OCI-LY1 (cell line): ENCODE measurements around the gene SNAPC4.

Experiments
- H2AFZ ChIP-seq: fragments of 200-600 bp; sonication (generic), shearing (Covaris generic); 2 replicates; pipeline ENCODE4 v1.6.0; 2014; ENCODE audit warnings: antibody characterized with exemption, mild to moderate bottlenecking, low read length
- H3F3A ChIP-seq: fragments of 200-600 bp; sonication (generic), shearing (Covaris generic); 2 replicates; pipeline ENCODE4 v1.6.0; 2014; ENCODE audit warnings: mild to moderate bottlenecking, antibody characterized with exemption, low read length, moderate library complexity; ENCODE audit not compliant: insufficient read depth
- H3K27ac ChIP-seq: fragments of 200-600 bp; sonication (generic); 2 replicates; pipeline ENCODE4 v1.5.1; 2014; ENCODE audit warnings: low read length, mixed run types, mild to moderate bottlenecking, low read depth; ENCODE audit not compliant: poor library complexity, severe bottlenecking
- H3K27me3 ChIP-seq: fragments of 200-600 bp; sonication (generic); 2 replicates; pipeline ENCODE4 v1.6.0; 2014; ENCODE audit warnings: antibody characterized with exemption, mild to moderate bottlenecking, low read length, moderate library complexity; ENCODE audit not compliant: insufficient read depth
- H3K36me3 ChIP-seq: fragments of 200-600 bp; sonication (generic); 2 replicates; pipeline ENCODE4 v1.6.1; 2014; ENCODE audit warnings: mild to moderate bottlenecking, antibody characterized with exemption, low read length, moderate library complexity, mixed read lengths; ENCODE audit not compliant: insufficient read depth
- H3K4me1 ChIP-seq: fragments of 200-600 bp; sonication (generic); 2 replicates; pipeline ENCODE4 v1.5.1; 2014; ENCODE audit warnings: mild to moderate bottlenecking, low read length, moderate library complexity; ENCODE audit not compliant: insufficient read depth, severe bottlenecking
- H3K4me2 ChIP-seq: fragments of 200-600 bp; sonication (generic), shearing (Covaris generic); 2 replicates; pipeline ENCODE4 v1.6.1; 2014; ENCODE audit warnings: low read length
- H3K4me3 ChIP-seq: fragments of 200-600 bp; sonication (generic); 2 replicates; pipeline ENCODE4 v1.5.1; 2014; ENCODE audit warnings: low read length, low read depth, mild to moderate bottlenecking, mixed read lengths; ENCODE audit not compliant: poor library complexity, severe bottlenecking
- H3K79me2 ChIP-seq: fragments of 200-600 bp; shearing (Covaris generic); 2 replicates; pipeline ENCODE4 v1.6.1; 2016; ENCODE audit warnings: mixed run types, low read length, mixed read lengths; ENCODE audit not compliant: insufficient read depth
- H3K9ac ChIP-seq: fragments of 200-600 bp; sonication (generic), shearing (Covaris generic); 2 replicates; pipeline ENCODE4 v1.6.1; 2014; ENCODE audit warnings: mild to moderate bottlenecking, low read length, mixed read lengths
- H3K9me2 ChIP-seq: fragments of 200-600 bp; sonication (generic), shearing (Covaris generic); 2 replicates; pipeline ENCODE4 v1.6.1; 2014; ENCODE audit warnings: low read depth, mild to moderate bottlenecking, low read length, mixed read lengths
- H3K9me3 ChIP-seq: fragments of 200-600 bp; shearing (Covaris generic); 2 replicates; pipeline ENCODE4 v1.6.1; 2014; ENCODE audit warnings: low read length, mixed read lengths
- H4K20me1 ChIP-seq: fragments of 200-600 bp; sonication (generic), shearing (Covaris generic); 2 replicates; pipeline ENCODE4 v1.6.0; 2016; ENCODE audit warnings: mild to moderate bottlenecking, low read length; ENCODE audit not compliant: insufficient read depth
- EZH2 ChIP-seq: fragments of 200-600 bp; sonication (generic), shearing (Covaris generic); IDR thresholded peaks from 2 replicates; pipeline ENCODE4 v1.8.0; 2017; ENCODE audit warnings: borderline replicate concordance, mixed run types, mild to moderate bottlenecking, antibody characterized with exemption, low read length, moderate library complexity, mixed read lengths
- TF ChIP-seq, protein P1 (sequence below): fragments of 200-600 bp; sonication (generic), shearing (Covaris generic); IDR thresholded peaks from 2 replicates; pipeline ENCODE4 v1.5.1; 2017; ENCODE audit warnings: mild to moderate bottlenecking, antibody characterized with exemption, low read length, moderate library complexity, mixed read lengths

Gene SNAPC4

DNA sequence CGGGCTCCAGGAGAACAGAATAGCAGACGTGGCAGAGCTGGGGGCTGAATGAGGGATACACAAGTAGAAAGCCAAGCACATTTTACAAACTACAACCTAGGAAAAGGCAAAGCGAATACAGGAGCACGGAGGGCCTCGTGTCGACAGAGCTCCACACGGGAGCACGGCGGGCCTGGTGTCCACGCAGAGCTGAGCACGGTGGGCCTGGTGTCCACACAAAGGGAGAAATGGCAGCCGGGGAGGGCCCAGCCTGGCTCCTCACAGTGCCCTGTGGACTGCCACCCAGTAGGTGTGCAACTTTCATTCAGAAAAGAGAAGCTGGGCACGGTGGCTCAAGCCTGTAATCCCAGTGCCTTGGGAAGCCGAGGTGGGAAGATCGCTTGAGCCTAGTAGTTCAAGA lies 43.1 kb upstream of the SNAPC4 start:
- peaks cover 69% of the 10 kb centered on the region for H3K36me3 ChIP-seq
- no peaks in the 10 kb centered on the region for H3K27me3 ChIP-seq
- no peaks in the 10 kb centered on the region for H3K79me2 ChIP-seq
- no peaks in the 10 kb centered on the region for H3F3A ChIP-seq
- no peak overlapping the region for H3K27ac ChIP-seq
- no peak overlapping the region for H3K4me2 ChIP-seq
- H3K9me2 ChIP-seq: no peaks in the 10 kb centered on the region
- no peaks in the 10 kb centered on the region for H3K9me3 ChIP-seq
- no peak overlapping the region for H2AFZ ChIP-seq
- H3K4me3 ChIP-seq: no peak overlapping the region
- TF ChIP-seq, protein P1, sequence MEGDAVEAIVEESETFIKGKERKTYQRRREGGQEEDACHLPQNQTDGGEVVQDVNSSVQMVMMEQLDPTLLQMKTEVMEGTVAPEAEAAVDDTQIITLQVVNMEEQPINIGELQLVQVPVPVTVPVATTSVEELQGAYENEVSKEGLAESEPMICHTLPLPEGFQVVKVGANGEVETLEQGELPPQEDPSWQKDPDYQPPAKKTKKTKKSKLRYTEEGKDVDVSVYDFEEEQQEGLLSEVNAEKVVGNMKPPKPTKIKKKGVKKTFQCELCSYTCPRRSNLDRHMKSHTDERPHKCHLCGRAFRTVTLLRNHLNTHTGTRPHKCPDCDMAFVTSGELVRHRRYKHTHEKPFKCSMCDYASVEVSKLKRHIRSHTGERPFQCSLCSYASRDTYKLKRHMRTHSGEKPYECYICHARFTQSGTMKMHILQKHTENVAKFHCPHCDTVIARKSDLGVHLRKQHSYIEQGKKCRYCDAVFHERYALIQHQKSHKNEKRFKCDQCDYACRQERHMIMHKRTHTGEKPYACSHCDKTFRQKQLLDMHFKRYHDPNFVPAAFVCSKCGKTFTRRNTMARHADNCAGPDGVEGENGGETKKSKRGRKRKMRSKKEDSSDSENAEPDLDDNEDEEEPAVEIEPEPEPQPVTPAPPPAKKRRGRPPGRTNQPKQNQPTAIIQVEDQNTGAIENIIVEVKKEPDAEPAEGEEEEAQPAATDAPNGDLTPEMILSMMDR: no peak
- TF ChIP-seq EZH2: no peak
- no peaks in the 10 kb centered on the region for H4K20me1 ChIP-seq
- H3K4me1 ChIP-seq: peaks cover 15% of the 10 kb centered on the region
- no peak overlapping the region for H3K9ac ChIP-seq

DNA sequence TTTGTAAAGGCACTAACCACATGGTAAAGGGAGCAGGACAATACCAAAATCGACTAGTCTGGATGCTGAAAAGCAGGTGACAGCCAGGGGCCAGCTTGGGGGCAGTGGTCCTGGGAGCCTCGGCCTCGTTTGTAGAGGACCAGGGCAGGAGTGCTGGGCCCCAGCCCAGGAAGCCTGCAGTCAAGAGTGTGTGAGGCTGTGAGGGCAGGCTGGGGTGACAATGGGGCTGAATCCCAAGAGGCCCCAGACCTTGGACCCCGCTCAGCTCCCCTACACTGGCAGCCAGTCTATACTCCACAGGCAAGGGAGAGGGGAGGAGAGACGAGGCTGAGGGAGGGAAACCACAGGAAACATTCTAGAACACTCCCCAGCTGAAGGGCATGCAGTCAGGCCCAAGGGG lies 42.3 kb upstream of the SNAPC4 start:
- Histone ChIP-seq H2AFZ (no peak overlapping the region), H3K4me2 (no peak overlapping the region), H3K9me2 (no peaks in the 10 kb centered on the region), H3K36me3 (peaks cover 61% of the 10 kb centered on the region), H3K9ac (no peak overlapping the region), H3K4me1 (peaks cover 23% of the 10 kb centered on the region), H3K4me3 (no peak overlapping the region), H3K27me3 (no peaks in the 10 kb centered on the region), H3F3A (no peaks in the 10 kb centered on the region), H3K79me2 (no peaks in the 10 kb centered on the region), H4K20me1 (no peaks in the 10 kb centered on the region), H3K9me3 (no peaks in the 10 kb centered on the region), H3K27ac (no peak overlapping the region)
- TF ChIP-seq EZH2: no peak
- TF ChIP-seq, protein P1: no peak

DNA sequence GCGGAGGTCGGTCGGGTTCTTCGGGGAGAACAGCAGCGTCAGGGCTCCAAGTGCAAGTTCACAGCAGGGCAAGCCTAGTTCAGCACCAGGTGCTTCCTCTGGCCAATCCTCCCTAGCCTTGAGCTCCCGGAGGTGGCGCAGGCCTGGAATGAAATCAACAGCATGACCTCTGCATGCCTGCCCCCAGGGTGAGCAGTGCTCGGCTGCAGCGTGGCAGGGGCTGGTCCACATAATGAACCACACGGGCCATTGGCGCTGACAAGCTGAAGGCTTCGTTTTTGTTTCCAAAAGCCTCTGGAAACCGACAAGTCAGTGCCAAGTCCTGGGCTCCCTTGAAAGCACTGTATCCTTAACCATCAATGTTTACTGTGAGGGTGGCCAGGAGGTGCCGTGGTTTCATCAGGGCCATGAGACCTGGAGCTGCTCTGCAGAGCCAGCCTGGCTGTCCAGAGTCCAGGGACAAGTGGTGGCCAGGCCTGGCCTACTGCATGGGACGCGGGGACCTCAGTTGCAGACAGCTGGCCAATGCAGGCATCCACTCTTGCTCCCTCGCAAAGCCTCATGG lies 41.8 kb upstream of the SNAPC4 start:
- H3K9ac ChIP-seq: no peak overlapping the region
- peaks cover 28% of the 10 kb centered on the region for H3K4me1 ChIP-seq
- H3K79me2 ChIP-seq: no peaks in the 10 kb centered on the region
- H3K4me2 ChIP-seq: no peak overlapping the region
- no peak overlapping the region for H3K27ac ChIP-seq
- H3K9me3 ChIP-seq: no peaks in the 10 kb centered on the region
- H3K4me3 ChIP-seq: no peak overlapping the region
- no peak for TF ChIP-seq EZH2
- TF ChIP-seq, protein P1: no peak
- H3K27me3 ChIP-seq: no peaks in the 10 kb centered on the region
- peaks cover 56% of the 10 kb centered on the region for H3K36me3 ChIP-seq
- H3F3A ChIP-seq: no peaks in the 10 kb centered on the region
- no peaks in the 10 kb centered on the region for H3K9me2 ChIP-seq
- H2AFZ ChIP-seq: no peak overlapping the region
- H4K20me1 ChIP-seq: no peaks in the 10 kb centered on the region
